ENCODE results near the gene ANKRD9.
A peak's percentile ranks its signal among the peaks of the same experiment; 100 is the strongest.
"Not testable (repeated sequence)": the region's sequence is repeated elsewhere in the genome, so short reads cannot be mapped to it uniquely, and the experiment has no call there.

The ANKRD9 gene

DNA sequence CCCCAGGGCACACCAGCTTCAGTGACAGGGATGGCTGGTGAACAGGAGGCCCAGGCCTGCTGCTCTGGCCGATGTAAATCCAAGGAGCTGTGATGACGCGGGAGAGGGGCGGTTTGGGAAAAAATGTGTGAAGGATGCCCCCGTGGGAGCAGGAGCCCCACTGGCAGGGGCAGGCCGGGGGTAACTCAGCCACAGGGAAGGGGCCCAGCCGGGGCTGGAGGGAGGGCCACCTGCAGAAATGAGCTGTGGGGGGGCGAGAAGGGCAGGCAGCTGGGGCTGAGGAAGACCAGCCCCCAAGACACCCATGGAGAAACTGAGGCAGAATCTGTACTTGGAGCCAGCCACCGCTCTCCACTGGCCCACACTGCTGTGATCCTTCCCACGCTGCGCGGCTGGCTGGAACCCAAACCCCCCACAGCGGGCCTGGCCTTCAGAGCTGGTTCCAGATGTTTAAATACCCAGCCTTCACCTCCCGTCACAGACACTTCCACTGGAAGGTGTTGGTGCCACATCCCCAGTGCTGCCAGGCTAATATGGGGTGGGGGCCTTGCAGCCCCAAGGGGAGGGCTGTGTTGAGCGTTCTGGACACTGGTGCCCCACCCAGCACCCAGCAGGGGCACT lies 28.5 kb upstream of the ANKRD9 start:
- DNase-seq = no peak

DNA sequence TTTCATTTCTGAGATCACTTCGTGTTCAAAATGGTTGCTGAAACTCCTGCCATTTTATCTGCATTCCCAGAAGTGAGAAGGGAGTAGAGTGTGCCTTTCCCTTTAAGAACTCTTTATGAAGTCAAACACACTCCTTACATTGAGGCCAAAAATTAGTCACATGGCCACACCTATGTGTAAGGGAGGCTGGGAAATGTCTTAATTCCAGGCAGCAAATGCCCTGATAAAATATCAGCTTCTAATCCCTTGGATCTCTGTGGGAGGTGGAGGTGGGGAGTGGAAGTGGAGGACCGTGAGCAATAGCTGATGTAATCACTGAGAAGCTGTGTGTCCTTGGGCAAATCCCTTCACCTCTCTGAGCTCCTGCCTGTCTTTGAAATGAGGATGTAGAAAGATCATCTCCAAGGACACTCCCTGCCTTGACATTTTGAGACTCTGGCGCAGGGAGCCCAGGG lies 22.7 kb upstream of the ANKRD9 start:
- DNase-seq = no peak

DNA sequence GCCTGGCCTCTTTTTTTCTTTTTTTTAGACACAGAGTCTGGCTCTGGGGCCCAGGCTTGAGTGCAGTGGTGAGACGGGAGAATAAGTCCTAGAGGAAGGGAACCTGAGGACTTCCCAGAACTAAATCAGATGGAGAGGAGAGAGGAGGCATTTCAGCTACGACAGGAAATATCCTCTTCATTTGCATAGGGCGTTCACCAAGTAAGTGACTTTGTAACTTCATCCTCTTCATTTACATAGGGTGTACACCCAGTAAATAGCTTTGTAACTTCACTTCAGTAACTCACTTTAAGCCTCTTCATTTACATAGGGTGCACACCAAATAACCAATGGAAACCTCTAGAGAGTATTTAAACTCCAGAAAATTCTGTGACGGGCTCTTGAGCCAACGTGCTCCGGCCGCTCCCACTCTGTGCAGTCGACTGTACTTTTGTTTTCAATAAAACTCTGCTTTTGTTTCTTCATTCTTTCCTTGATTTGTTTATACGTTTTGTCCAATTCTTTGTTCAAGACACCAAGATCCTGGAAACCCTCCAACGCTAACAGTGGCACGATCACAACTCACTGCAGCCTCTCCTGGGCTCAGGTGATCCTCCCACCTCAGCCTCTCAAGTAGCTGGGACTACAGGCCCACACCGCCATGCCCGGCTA lies 21.4 kb upstream of the ANKRD9 start:
- DNase-seq = no peak

DNA sequence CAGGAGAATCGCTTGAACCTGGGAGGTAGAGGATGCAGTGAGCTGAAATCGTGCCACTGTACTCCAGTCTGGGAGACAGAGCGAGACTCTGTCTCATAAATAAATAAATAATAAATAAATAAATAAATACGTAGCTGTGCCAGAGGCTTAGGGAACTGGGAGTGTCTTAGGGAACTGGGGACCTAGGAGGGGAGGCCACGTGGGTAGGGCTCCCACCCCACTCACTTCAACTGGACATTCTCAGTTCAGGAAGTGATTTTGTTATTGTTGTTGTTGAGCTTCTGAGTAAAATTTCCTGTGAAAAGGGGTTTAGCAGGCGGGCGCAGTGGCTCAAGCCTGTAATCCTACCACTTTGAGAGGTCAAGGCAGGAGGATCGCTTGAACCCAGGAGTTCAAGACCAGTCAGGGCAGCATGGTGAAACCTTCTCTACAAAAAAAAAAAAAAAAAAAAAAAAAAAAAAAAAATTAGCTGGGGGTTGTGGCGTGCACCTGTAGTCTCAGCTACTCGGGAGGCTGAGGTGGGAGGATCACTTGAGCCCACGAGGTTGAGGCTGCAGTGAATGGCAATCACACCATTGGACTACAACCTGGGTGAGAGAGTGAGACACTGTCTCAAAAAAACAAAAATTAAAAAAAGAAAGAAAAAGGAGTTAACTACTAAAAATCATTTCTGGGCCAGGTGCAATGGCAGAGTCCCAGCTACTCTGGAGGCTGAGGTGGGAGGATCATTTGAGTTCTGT lies 19.0 kb upstream of the ANKRD9 start:
- no peak for DNase-seq

DNA sequence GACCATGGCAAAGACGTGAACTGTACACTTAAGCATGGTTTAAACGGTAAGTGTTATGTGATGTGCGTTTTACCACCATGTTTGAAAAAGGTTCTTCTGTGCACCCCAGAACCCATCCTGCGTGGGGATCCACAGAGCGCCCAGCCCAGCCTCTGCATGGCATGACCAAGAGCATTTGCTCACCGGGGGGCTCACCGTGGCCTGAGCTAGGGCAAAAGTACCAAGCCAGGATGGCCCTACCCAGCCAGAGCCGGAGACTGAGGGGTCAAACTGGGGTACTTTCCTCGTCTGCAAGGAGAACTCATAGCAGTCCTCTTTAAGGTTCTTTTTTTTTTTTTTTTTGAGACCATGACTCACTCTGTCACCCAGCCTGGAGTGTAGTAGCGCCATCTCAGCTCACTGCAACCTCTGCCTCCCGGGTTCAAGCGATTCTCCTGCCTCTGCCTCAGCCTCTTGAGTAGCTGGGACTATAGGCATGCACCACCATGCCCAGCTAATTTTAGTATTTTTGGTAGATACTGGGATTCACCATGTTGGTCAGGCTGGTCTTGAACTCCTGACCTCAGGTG lies 16.4 kb upstream of the ANKRD9 start:
- DNase-seq = no peak

DNA sequence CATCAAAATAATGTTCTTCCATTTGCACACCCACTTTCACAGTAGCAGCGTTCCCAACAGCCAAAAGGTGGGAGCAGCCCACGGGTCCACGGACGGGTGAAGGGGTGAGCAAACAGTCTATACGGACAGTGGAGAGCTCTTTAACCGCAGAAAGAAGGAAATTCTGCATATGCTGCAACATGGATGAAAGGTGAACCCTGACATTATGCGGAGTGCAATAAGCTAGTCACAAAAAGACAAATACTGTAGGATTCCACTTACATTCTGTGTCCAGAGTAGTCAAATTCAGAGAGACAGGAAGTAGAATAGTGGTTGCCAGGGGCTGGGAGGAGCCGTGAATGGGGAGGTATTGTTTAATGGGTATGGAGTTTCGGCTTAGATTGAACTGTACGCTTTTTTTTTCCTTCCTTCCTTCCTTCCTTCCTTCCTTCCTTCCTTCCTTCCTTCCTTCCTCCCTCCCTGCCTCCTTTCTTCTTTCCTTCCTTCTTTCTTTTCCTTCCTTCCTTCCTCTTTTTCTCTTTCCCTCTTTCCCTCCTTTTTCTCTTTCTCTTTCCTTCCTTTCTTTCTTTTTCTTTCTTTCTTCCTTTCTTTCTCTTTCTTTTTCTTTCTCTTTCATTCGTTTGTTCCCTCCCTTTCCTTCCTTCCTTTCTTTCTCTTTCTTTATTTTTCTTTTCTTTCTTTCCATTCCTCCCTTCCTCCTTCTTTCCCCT lies 15.8 kb upstream of the ANKRD9 start:
- peak; percentile 26 to 42 for DNase-seq

DNA sequence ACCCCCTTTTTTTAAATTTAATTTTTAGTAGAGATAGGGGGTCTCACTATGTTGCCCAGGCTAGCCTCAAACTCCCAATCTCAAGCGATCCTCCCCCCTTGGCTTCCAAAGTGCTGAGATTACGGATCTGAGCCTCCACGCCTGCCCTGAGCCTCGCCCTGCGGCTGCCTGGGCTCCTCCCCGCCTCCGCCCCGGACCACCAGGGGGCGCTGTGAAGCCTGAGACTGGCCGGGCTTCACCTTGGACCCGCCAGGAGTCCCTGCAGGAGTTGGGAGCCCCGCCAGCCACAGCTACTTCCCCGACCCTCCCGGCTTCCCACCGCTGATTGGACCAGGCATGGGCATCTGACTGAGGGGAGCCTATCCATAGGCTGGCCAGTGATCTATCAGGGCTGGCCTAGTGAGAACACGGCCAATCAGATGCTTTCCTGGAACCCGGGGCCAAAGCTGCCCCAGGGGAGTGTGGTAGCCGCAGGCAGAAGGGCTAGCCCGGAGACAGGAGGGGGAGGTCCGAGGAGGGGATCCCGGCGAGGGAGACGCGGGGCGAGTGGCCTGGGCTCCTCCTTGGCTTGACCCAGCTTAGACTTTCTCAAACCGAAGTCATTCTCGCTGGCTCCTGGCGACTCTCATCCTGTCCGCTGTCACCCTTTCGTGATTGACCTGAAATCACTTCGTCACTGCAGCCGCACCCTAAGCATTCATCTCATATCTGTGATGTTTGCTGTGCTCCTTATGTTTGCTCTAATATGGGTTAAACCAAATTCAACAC lies 15.1 kb upstream of the ANKRD9 start:
- peak; percentile 98 for DNase-seq

DNA sequence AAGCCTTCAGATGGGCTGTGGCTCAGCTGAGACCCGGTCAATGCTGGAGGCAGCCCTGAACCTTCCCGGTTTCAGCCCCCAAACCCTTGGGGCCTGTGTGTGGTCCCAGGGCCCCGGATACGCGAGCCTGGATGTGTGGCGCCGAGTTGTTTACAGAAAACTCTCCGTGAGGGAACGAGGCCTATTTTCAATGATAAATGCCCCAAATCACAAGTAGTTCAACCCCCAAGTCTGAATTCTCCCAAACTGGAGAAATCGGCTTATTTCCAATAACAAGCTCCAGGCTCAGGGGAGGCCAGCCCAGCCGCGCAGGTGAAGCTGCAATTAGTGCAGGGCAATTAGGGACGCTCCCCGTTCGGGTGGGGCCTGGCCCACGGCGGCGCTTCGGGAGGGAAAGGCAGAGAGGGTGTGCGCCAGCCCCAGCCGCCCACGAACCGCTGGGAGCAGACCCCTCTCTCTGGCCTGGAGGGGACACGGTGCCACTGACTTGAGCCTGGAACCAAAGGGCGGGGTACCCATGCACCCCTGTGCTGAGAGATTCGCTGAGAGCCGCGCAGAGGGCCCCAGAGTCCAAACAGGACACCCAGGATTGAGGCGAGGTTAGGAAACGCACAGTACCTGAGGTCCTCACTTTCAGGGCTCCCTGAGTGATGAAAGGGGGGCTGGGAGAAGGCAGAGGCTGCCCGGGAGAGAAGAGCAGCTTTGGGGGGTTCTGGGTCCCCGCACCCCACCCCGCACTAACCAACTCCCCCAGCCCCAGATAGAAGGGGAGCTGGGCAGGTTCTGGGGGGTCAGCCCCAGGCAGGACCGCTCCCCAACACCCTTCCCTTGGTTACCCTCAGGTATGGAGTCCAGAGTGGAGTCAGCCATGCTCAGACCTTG lies 14.2 kb upstream of the ANKRD9 start:
- DNase-seq = no peak

DNA sequence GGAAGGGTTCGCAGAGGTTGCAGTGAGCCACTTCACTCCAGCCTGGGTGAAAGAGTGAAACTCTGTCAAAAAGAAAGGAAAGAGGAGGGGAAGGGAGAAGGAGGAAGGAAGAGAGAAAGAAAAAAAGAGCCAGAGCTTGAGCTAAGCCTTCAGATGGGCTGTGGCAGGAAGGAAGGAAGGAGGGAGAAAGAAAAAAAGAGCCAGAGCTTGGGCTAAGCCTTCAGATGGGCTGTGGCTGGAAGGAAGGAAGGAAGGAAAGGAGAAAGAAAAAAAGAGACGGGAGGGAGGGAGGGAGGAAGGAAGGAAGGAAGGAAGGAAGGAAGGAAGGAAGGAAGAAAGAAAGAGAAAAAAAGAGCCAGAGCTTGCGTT lies 13.6 kb upstream of the ANKRD9 start:
- DNase-seq = no peak

DNA sequence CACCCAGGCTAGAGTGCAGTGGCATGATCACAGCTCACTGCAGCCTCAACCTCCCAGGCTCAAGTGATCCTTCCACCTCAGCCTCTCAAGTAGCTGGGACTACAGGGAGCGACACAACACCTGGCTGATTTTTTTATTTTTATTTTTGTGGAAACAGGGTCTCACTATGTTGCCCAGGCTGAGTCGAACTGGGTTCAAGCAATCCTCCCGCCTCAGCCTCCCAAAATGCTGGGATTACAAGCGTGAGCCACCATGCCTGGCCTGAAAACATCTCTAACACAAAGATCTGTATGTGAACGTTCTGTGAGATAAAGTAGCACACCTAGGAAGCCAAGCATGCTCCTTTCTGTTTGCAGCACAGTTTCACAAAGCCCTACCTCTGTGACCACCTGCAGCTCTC lies 10.1 kb upstream of the ANKRD9 start:
- DNase-seq = not testable (repeated sequence)

DNA sequence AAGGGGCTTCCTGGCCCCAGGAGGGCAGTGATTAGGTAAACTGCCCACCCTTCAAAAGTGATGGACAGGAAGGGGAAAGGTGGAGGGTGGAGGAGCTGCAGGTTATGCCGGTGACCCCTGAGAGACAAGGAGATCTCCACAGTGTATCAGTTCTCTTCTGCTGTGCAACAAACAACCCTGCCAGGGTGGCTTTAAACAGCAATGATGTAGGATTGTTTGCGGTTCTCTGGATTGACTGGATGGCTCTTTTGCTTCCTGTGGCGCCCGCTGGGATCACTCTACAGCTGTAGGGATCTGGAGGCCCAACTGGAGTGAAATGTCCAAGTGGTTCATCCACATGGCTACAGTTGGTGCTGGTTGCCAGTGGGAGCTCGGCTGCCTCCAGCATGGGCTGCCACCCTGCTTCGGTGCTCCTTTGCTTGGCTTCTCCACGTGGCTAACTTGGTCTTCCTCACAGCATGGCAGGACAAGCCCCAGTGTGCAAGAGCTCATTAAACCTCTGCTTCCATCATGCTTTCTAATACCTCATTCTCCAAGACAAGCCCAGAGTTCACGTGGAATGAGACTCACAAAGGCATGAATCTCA lies 8.6 kb upstream of the ANKRD9 start:
- DNase-seq = no peak

DNA sequence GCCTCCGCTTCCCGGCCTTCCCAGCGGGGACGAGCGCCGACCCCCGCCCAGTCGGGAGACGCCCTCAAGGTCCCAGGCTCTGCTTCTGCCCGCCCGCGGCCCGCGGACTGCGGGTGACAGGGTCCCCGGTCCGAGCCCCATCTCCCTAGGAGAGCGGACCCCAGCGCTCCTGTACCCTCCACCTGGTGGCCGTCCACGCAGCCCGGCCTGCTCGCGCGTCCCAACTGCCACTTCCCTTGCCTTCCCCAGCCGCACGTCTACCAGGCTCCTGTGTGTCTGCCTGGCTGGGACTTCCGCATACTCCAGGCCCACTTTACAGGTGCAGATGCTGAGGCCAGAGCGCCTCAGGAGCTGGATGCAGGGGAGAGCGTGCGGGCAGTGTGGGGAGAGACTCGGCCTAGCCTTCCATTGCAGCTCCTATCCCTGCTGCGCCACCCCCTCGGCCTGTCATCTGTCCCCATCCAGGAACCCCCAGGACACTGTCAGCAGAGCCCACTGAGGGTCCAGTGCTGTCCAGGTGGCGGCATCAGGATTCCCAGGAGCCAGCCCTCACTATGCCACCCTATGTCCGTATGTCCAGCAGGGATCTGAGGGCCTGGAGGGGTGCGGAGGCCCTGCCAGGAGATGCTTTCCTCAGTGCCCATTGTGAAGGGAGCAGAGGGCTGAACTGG lies 8.0 kb upstream of the ANKRD9 start:
- no peak for DNase-seq

DNA sequence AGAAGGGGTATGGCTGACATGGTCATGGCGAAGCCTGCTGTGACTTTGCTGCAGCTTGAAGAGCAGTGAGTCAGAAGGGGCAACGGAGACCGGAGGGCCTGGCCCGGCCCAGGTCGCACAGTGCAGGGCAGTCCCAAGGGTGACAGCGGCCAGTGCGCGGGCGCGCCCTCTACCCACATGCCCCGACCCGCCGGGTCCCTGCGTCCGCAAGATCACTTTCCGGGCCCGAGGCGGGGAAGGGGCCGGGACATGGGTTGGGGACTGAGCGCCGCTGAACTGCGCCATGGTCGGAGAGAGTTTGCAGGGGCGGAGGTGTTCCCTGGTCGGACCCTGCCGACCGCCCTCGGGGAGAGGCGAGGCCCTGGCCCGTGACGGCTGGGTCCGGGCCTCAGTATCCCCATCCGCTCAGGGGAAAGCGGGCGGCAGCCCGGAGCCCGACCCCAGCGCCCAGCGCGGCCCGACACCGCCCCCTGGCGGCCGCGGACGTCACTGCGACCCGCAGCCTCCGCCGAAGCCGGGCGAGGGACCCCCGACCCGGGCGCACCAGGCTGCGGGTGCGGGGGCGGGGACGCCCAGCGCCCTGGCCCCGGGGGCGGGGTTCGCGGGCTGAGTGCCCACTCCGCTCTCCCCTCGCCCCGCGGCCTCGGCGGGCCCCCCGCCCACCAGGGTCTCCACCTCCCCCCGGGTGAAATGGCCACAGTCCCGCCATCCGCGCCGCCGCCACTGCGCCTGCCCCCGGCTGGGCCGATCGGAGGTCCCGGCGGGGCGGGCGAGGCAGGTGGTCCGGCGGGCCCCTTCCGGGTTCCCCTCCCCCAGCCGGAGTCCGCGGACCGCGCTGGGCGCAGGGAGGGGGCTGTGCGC lies 7.2 kb upstream of the ANKRD9 start:
- peak in 1 of 2 experiments; percentile 42 for DNase-seq

DNA sequence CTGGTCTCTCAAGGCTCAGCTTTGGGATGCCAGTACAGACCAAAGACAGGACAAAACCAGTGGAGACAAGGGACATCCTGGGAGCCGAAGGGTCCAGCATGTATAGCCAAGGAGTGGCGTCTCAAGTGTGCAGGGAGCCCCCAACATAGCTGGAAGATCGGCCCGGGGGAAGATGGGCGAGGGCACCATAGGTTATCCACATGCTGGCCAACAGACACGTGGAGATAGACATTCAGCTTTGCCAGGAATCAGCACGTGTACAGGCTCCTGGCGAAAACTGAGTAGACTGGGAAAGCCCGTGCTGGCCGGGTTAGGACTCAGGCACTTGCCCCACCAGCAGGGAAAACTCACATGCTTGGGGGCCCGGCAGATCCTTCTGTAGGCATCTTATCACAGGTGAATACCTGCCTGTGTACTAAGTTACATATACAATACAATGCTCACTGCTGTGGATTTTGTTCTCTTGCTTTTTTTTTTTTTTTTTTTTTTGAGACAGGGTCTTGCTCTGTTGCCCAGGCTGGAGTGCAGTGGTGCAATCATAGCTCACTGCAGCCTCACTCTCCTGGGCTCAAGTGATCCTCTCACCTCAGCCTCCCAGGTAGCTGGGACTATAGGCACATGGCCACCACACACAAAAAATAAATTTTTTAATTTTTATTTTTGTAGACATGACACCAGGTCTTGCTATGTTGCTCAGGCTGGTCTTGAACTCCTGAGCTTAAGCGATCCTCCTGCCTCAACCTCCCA lies 5.6 kb upstream of the ANKRD9 start:
- no peak for DNase-seq

DNA sequence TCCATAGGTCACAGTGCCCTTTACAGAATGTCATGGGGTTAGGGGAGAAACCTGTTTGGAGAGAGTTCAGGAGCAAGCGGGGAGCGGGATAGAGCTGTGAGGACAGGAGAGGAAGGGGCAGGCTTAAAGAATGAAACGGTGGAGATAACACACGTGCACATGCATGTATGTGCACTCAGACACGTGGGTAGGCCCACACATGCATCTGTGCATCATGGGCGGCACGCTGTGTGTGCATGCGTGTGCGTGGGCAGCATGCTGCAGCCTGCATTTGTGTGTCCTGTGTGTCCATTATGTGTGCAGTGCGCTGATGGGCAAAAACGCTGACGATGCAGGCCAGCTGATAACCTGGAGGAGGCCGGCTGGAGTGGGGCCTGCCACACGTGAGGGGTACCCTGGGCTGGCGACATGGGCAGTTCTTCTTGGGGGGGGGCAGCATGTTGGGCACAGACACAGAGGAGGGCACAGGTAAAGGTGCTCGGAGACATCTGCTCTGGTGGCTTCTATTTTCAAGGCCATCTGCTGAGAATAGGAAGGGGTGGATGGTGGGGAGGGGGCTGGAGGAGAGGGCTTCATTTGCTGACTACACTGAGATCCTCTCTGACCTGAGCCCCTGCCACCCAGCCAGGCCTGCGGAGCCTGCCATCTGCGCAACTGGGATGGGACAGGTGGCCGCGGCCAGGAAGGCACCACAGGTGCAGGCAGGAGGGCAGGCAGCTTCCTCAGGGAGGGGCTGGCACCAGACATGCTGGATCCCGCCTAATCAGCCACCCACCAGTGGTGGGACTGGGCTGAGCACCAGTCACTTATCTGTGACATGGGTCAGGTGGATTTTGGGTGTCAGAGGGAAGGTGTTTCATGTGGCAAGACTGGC lies 4.6 kb upstream of the ANKRD9 start:
- no peak for DNase-seq

DNA sequence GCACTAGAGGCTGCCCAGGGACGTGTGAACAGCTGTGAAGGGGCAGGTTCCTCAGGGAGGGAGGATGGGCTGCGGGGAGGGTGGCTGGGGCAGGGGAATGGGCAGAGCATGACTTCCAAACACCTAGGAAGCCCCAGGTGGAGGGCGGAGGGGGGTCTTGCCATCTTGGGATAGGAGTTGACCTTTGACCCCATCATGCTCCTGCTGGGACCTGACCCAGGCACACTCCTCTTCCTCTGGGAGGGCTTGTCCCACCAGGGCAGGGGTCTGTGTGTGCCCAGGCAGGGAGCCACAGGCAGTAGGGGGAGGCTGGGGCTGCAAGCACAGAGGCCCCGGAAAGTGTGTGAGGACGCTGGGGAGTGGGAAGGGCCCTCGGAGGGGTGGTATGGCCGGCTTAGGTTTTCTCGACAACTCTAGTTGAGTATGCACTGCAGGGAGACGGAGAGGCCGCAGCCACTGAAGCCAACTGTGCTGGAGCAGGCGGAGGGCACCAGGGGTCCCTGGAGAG lies 3.3 kb upstream of the ANKRD9 start:
- DNase-seq = no peak

DNA sequence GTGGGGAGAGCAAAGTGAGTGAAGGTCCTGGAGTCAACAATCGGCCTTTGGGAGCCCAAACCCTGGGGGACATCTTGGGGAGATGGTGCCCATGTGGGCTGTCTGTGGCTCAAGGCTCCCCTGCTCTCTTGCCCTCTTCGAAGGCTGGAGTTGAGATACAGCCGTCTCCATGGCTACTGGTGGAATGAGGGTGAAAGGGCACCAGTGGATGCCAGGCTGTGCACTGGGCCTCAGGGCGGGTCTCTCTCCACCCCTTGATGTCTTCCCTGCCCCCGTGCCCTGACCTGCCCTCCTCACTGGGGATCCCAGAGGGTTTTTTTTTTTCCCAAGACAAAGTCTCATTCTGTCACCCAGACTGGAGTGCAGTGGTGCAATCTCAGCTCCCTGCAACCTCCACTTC lies 2.0 kb upstream of the ANKRD9 start:
- DNase-seq = no peak
